ENCODE measurements around the gene ASIC2.

Gene ASIC2

GRCh38 chr17:33116021-33116551, 177.0 kb downstream of the ASIC2 start:
- no peak for TF ChIP-seq CTCF (IDR thresholded peaks at IDR 0.05; ENCODE audit: borderline replicate concordance, control extremely low read depth, extremely low read depth, insufficient read depth, missing control alignments)
- in situ Hi-C loops (cut with MboI; ENCODE audit: low sequenced_read_pairs, unreplicated experiment) = no loop called here
- DNase-seq (ENCODE audit: low spot score) = no peak

DNA sequence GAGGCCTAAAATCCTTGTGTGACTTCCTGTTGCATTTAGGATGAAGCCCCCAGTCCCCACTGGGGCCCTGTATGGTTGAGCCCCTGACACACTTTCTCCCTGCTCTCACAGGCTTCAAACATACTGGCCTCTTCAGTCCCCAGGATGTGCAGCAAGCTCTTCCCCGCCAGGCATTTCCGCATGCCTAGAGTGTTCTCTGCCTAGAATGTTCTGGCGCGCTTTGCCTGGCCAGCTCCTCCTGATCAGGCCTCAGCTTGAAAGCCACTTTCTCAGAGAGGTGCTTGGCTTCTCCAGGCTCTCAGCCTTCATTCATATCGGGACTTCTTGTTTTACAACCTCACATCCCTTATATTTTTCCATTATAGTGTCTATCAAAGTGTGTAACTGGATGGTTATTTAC, 177.7 kb downstream of the ASIC2 start:
- in situ Hi-C loops (cut with MboI; ENCODE audit: low sequenced_read_pairs, unreplicated experiment) = no loop called here
- TF ChIP-seq CTCF (IDR thresholded peaks at IDR 0.05; ENCODE audit: borderline replicate concordance, control extremely low read depth, extremely low read depth, insufficient read depth, missing control alignments) = no peak
- no peak for DNase-seq (ENCODE audit: low spot score)

DNA sequence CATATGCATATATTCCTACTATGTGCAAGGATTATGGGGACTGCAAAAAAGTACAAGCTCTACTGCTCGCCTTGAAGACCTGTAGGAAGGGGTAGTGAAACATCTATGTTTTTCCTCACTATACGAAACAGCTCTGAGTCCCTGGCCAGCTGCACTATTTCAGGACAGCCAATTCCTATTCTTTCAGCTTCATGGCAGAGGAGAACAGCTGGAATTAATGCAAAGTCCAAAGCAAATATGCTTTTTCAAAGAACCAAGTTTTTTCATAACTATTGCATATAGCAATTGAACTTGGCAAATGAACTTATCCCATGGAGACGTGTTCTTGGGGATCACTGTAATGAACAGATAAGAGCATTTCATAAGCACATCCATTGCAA, 179.1 kb downstream of the ASIC2 start:
- no peak for DNase-seq (ENCODE audit: low spot score)
- in situ Hi-C loops (cut with MboI; ENCODE audit: low sequenced_read_pairs, unreplicated experiment) = no loop called here
- no peak for TF ChIP-seq CTCF (IDR thresholded peaks at IDR 0.05; ENCODE audit: borderline replicate concordance, control extremely low read depth, extremely low read depth, insufficient read depth, missing control alignments)

DNA sequence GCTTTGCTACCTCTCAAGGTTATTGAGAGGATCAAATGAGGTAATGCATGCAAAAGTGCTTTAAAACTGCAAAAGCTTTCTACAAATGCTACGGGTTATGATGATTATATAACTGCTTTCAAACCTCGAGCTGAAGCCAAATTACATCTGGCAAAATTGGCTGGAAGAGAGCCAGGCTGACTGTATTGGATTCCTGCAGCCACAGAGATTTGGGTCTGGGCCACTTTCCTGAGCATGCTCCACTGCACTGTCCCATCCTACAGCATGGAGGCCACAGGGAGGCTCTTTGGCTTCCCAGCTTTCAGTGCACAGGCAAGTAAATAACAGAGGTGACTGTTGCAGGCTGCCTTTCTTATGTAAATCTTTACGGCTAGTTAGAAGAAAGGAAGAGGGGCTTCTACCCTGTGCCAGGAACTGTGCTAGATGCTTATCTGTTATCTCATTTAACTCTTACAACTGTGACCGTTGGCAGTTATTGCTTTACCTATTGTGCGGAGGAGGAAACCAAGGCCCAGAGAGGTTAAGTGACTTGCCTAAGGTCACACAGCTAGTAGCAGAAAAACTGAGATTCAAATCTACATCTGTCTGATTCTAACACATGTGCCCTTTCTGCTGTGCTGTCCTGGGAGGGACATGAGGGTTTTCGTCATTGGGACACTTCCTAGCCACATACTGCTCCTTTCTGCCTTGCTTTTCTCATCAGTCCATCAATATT, 179.7 kb downstream of the ASIC2 start:
- TF ChIP-seq CTCF (IDR thresholded peaks at IDR 0.05; ENCODE audit: borderline replicate concordance, control extremely low read depth, extremely low read depth, insufficient read depth, missing control alignments) = no peak
- in situ Hi-C loops (cut with MboI; ENCODE audit: low sequenced_read_pairs, unreplicated experiment) = no loop called here
- no peak for DNase-seq (ENCODE audit: low spot score)

- TF ChIP-seq CTCF (IDR thresholded peaks at IDR 0.05; ENCODE audit: borderline replicate concordance, control extremely low read depth, extremely low read depth, insufficient read depth, missing control alignments) = no peak
- no peak for DNase-seq (ENCODE audit: low spot score)
- in situ Hi-C loops (cut with MboI; ENCODE audit: low sequenced_read_pairs, unreplicated experiment) = no loop called here
Measured at GRCh38 chr17:33112763-33113162, 180.3 kb downstream of the ASIC2 start.

DNA sequence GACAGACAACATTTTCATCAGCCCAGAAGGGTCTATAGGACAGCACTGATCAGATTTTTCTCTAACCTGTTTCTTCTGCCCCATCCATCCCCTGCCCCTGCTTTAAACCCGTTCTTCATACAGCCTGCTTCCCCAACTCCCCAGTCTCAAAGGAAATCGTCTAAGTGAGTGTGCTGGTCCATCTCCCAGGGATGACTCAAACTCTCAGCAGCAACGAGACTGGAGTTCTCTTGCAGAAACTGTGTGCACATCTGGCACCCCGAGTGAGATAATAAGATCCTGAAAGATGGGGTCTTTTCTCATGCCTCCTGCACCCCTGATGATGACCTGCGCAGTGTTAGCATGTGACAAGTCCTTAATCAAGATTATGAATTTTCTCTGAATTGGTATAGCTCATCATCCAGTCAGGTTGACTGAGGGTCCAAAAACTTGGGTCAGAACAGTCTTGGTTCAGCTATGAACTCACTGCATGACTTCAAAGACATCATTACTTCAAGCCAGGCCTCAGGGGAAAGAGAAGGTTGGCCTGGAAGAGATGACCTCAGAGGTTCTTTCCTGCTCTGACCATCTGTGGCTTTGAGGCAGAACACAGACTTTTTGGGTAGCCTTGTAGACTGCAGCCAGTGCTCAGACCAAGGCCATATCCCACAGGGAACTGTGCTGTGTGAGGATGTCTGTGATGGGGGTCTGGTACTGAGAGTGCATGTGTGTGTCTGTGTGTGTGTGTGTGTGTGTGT, 183.6 kb downstream of the ASIC2 start:
- in situ Hi-C loops (cut with MboI; ENCODE audit: low sequenced_read_pairs, unreplicated experiment) = no loop called here
- no peak for TF ChIP-seq CTCF (IDR thresholded peaks at IDR 0.05; ENCODE audit: borderline replicate concordance, control extremely low read depth, extremely low read depth, insufficient read depth, missing control alignments)

More for the DNA sequence above, 183.6 kb downstream of the ASIC2 start:
- no peak for DNase-seq (ENCODE audit: low spot score)
